SU-DHL-6 (cell line): ENCODE data around the gene ATPAF1.
"Not testable (repeated sequence)": the region's sequence is repeated elsewhere in the genome, so short reads cannot be mapped to it uniquely, and the experiment has no call there.

Experiments used
- H2AFZ ChIP-seq: fragments of 200-600 bp; sonication (generic); 2 replicates; pipeline ENCODE4 v1.6.1; 2014; ENCODE audit warnings: low read depth, mild to moderate bottlenecking, moderate library complexity, mixed read lengths, antibody characterized with exemption, low read length; ENCODE audit not compliant: severe bottlenecking
- H3F3A ChIP-seq: fragments of 200-600 bp; shearing (Covaris generic); 2 replicates; pipeline ENCODE4 v1.6.0; 2016; ENCODE audit warnings: antibody characterized with exemption, mild to moderate bottlenecking; ENCODE audit not compliant: insufficient read depth
- H3K27ac ChIP-seq: fragments of 200-600 bp; sonication (generic); 2 replicates; pipeline ENCODE4 v1.5.1; 2016; ENCODE audit warnings: low read depth, mild to moderate bottlenecking, low read length, moderate library complexity, mixed read lengths
- H3K27me3 ChIP-seq: fragments of 200-600 bp; sonication (generic), shearing (Covaris generic); 2 replicates; pipeline ENCODE4 v1.6.0; 2014; ENCODE audit warnings: mild to moderate bottlenecking, low read length
- H3K36me3 ChIP-seq: fragments of 200-600 bp; sonication (generic); 2 replicates; pipeline ENCODE4 v1.6.1; 2014; ENCODE audit warnings: mild to moderate bottlenecking, low read length, mixed read lengths
- H3K4me2 ChIP-seq: fragments of 300-600, 200-600 bp; shearing (Covaris generic), sonication (generic); 2 replicates; pipeline ENCODE4 v1.6.0; 2014; ENCODE audit warnings: low read length, low read depth, mild to moderate bottlenecking; ENCODE audit not compliant: poor library complexity, severe bottlenecking
- H3K4me3 ChIP-seq: fragments of 200-600 bp; sonication (generic); 2 replicates; pipeline ENCODE4 v1.5.1; 2014; ENCODE audit warnings: antibody characterized with exemption, low read length, mild to moderate bottlenecking, mixed read lengths; ENCODE audit not compliant: insufficient read depth, poor library complexity, severe bottlenecking
- H3K79me2 ChIP-seq: fragments of 200-600 bp; sonication (generic); 2 replicates; pipeline ENCODE4 v1.6.1; 2014; ENCODE audit warnings: mild to moderate bottlenecking, low read length, moderate library complexity; ENCODE audit not compliant: insufficient read depth
- H3K9ac ChIP-seq: fragments of 200-600 bp; sonication (generic); 2 replicates; pipeline ENCODE4 v1.7.0; 2014; ENCODE audit warnings: mild to moderate bottlenecking, low read length
- H3K9me2 ChIP-seq: fragments of 200-600 bp; sonication (generic); replicated peaks from 2 replicates; pipeline ENCODE4 v1.6.1; 2014; ENCODE audit warnings: low read length; ENCODE audit not compliant: insufficient read depth
- H3K9me3 ChIP-seq: fragments of 200-600 bp; sonication (generic); 2 replicates; pipeline ENCODE4 v1.6.1; 2014; ENCODE audit warnings: low read length, mixed read lengths; ENCODE audit not compliant: insufficient read depth
- H4K20me1 ChIP-seq: fragments of 200-600 bp; sonication (generic); 2 replicates; pipeline ENCODE4 v1.6.1; 2014; ENCODE audit warnings: low read depth, mild to moderate bottlenecking, antibody characterized with exemption, low read length, moderate library complexity, mixed read lengths
- CTCF ChIP-seq: fragments of 200-600 bp; sonication (generic); IDR thresholded peaks from one replicate; pipeline ENCODE4 v1.5.1; 2017; ENCODE audit warnings: antibody characterized with exemption, mild to moderate bottlenecking, low read length, moderate library complexity; ENCODE audit not compliant: insufficient read depth, poor library complexity, severe bottlenecking
- EZH2phosphoT487 ChIP-seq: fragments of 200-600 bp; sonication (generic), shearing (Covaris generic); conservative IDR thresholded peaks from 2 replicates; pipeline ENCODE4 v1.6.1; 2018; ENCODE audit warnings: mild to moderate bottlenecking, antibody characterized with exemption, low read length, moderate library complexity, mixed read lengths

ATPAF1 gene

GRCh38 chr1:46699666-46700065, 31.5 kb upstream of the ATPAF1 start:
- H3K9me2 ChIP-seq, result no peaks in the 10 kb centered on the region
- no peak for TF ChIP-seq CTCF
- H3K9ac ChIP-seq, result no peak overlapping the region
- H3K4me2 ChIP-seq, result no peak overlapping the region
- no peaks in the 10 kb centered on the region for H4K20me1 ChIP-seq
- peaks cover 23% of the 10 kb centered on the region for H3K79me2 ChIP-seq
- no peaks in the 10 kb centered on the region for H3F3A ChIP-seq
- H3K27ac ChIP-seq, result no peak overlapping the region
- no peaks in the 10 kb centered on the region for H3K9me3 ChIP-seq
- no peaks in the 10 kb centered on the region for H3K27me3 ChIP-seq
- no peak overlapping the region for H3K4me3 ChIP-seq
- H3K36me3 ChIP-seq, result peaks cover 20% of the 10 kb centered on the region
- no peak overlapping the region for H2AFZ ChIP-seq

GRCh38 chr1:46697053-46697452, 28.9 kb upstream of the ATPAF1 start:
- no peaks in the 10 kb centered on the region for H4K20me1 ChIP-seq
- no peak overlapping the region for H3K27ac ChIP-seq

GRCh38 chr1:46694676-46695075, 26.5 kb upstream of the ATPAF1 start:
- peaks cover 23% of the 10 kb centered on the region for H3K36me3 ChIP-seq

More at GRCh38 chr1:46697053-46697452, 28.9 kb upstream of the ATPAF1 start:
- TF ChIP-seq CTCF, result no peak
- no peak for TF ChIP-seq EZH2phosphoT487
- Histone ChIP-seq H3K4me2 (no peak overlapping the region), H3K79me2 (peaks cover 21% of the 10 kb centered on the region), H3K27me3 (no peaks in the 10 kb centered on the region), H2AFZ (no peak overlapping the region), H3F3A (no peaks in the 10 kb centered on the region), H3K4me3 (no peak overlapping the region), H3K9me3 (no peaks in the 10 kb centered on the region), H3K9ac (no peak overlapping the region), H3K36me3 (peaks cover 17% of the 10 kb centered on the region), H3K9me2 (no peaks in the 10 kb centered on the region)

GRCh38 chr1:46692811-46693770, 24.9 kb upstream of the ATPAF1 start:
- Histone ChIP-seq H3K4me2 (no peak overlapping the region), H3K27ac (no peak overlapping the region)

More at GRCh38 chr1:46694676-46695075, 26.5 kb upstream of the ATPAF1 start:
- H4K20me1 ChIP-seq, H3K9me2 ChIP-seq, H3K9ac ChIP-seq, H3K4me2 ChIP-seq, H3K4me3 ChIP-seq, H2AFZ ChIP-seq, H3K9me3 ChIP-seq, H3F3A ChIP-seq, H3K27me3 ChIP-seq, H3K27ac ChIP-seq: not testable (repeated sequence)
- H3K79me2 ChIP-seq, result peaks cover 15% of the 10 kb centered on the region

More at GRCh38 chr1:46692811-46693770, 24.9 kb upstream of the ATPAF1 start:
- H3K36me3 ChIP-seq, result peaks cover 31% of the 10 kb centered on the region
- TF ChIP-seq CTCF, result no peak
- no peak for TF ChIP-seq EZH2phosphoT487
- H3K27me3 ChIP-seq, result no peaks in the 10 kb centered on the region
- H2AFZ ChIP-seq, result no peak overlapping the region
- no peak overlapping the region for H3K9ac ChIP-seq
- no peaks in the 10 kb centered on the region for H3K9me2 ChIP-seq
- no peak overlapping the region for H3K4me3 ChIP-seq
- H3K9me3 ChIP-seq, result no peaks in the 10 kb centered on the region
- no peaks in the 10 kb centered on the region for H3F3A ChIP-seq
- no peaks in the 10 kb centered on the region for H4K20me1 ChIP-seq
- H3K79me2 ChIP-seq, result peaks cover 4% of the 10 kb centered on the region; the same call in 1 of the 2 replicates
